Measurements from ENCODE around the gene CCL1. TPM values are rescaled to one million over a fixed set of nuclear protein-coding genes. Genes with fewer than 3 reads are reported as not detected.

CCL1 gene
- total and polyA plus RNA-seq, 9 of the 15 experiments (the other 6 are each of a cell fraction or from before 2014, with no cell fraction given), result 0.45 TPM; not detected in 8

GRCh38 chr17:34347063-34347462 lies 16.0 kb downstream of the CCL1 start (continued):
- no peak for TF ChIP-seq DACH1 (IDR thresholded peaks at IDR 0.05; ENCODE audit: partially characterized antibody)
- no peak for TF ChIP-seq SRSF3 (IDR thresholded peaks at IDR 0.05; ENCODE audit: insufficient read depth, low read length)
- TF ChIP-seq TRIM28 (IDR thresholded peaks at IDR 0.05), result no peak
- no peak for TF ChIP-seq DIDO1 (tag; IDR thresholded peaks at IDR 0.05; ENCODE audit: low read depth)
- TF ChIP-seq PHF8 (IDR thresholded peaks at IDR 0.05; ENCODE audit: borderline replicate concordance, low read length), result no peak
- TF ChIP-seq ZNF512 (tag; IDR thresholded peaks at IDR 0.05), result no peak
- peak; percentile 46; the same call in 1 of the 2 replicates for TF ChIP-seq LEF1 (IDR thresholded peaks at IDR 0.05)
- TF ChIP-seq, protein P1, sequence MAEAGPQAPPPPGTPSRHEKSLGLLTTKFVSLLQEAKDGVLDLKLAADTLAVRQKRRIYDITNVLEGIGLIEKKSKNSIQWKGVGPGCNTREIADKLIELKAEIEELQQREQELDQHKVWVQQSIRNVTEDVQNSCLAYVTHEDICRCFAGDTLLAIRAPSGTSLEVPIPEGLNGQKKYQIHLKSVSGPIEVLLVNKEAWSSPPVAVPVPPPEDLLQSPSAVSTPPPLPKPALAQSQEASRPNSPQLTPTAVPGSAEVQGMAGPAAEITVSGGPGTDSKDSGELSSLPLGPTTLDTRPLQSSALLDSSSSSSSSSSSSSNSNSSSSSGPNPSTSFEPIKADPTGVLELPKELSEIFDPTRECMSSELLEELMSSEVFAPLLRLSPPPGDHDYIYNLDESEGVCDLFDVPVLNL (CRISPR knock-in tag; IDR thresholded peaks at IDR 0.05; ENCODE audit: low read depth), result no peak
- TF ChIP-seq, protein P2, sequence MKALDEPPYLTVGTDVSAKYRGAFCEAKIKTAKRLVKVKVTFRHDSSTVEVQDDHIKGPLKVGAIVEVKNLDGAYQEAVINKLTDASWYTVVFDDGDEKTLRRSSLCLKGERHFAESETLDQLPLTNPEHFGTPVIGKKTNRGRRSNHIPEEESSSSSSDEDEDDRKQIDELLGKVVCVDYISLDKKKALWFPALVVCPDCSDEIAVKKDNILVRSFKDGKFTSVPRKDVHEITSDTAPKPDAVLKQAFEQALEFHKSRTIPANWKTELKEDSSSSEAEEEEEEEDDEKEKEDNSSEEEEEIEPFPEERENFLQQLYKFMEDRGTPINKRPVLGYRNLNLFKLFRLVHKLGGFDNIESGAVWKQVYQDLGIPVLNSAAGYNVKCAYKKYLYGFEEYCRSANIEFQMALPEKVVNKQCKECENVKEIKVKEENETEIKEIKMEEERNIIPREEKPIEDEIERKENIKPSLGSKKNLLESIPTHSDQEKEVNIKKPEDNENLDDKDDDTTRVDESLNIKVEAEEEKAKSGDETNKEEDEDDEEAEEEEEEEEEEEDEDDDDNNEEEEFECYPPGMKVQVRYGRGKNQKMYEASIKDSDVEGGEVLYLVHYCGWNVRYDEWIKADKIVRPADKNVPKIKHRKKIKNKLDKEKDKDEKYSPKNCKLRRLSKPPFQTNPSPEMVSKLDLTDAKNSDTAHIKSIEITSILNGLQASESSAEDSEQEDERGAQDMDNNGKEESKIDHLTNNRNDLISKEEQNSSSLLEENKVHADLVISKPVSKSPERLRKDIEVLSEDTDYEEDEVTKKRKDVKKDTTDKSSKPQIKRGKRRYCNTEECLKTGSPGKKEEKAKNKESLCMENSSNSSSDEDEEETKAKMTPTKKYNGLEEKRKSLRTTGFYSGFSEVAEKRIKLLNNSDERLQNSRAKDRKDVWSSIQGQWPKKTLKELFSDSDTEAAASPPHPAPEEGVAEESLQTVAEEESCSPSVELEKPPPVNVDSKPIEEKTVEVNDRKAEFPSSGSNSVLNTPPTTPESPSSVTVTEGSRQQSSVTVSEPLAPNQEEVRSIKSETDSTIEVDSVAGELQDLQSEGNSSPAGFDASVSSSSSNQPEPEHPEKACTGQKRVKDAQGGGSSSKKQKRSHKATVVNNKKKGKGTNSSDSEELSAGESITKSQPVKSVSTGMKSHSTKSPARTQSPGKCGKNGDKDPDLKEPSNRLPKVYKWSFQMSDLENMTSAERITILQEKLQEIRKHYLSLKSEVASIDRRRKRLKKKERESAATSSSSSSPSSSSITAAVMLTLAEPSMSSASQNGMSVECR (CRISPR knock-in tag; IDR thresholded peaks at IDR 0.05), result no peak
- TF ChIP-seq FOXJ2 (tag; IDR thresholded peaks at IDR 0.05), result peak; percentile 45; the same call in 1 of the 2 replicates
- TF ChIP-seq ETS2 (tag; IDR thresholded peaks at IDR 0.05; ENCODE audit: borderline replicate concordance, poor library complexity, severe bottlenecking), result no peak
- no peak for TF ChIP-seq ZNF778 (CRISPR knock-in tag; IDR thresholded peaks at IDR 0.05)
- no peak for TF ChIP-seq TAF1 (IDR thresholded peaks at IDR 0.05; ENCODE audit: control insufficient read depth, extremely low read depth, insufficient read depth, low read length, severe bottlenecking)
- peak; percentile 82 to 94 for TF ChIP-seq TRIM24 (IDR thresholded peaks at IDR 0.05)
- TF ChIP-seq FOXA1 (IDR thresholded peaks at IDR 0.05; ENCODE audit: borderline replicate concordance), result no peak
- no peak for TF ChIP-seq HOXB6 (CRISPR knock-in tag; IDR thresholded peaks at IDR 0.05; ENCODE audit: borderline replicate concordance)
- TF ChIP-seq SMARCA4 (IDR thresholded peaks at IDR 0.05), result peak; percentile 55; the same call in 1 of the 2 replicates
- no peak for TF ChIP-seq XRCC5 (IDR thresholded peaks at IDR 0.05; ENCODE audit: low read depth, low read length)
- no peak for TF ChIP-seq RBM34 (IDR thresholded peaks at IDR 0.05; ENCODE audit: borderline replicate concordance, insufficient read depth, low read length)
- TF ChIP-seq U2AF2 (optimal IDR thresholded peaks at IDR 0.05; ENCODE audit: low read depth, low read length), result no peak
- no peak for TF ChIP-seq NFATC3 (IDR thresholded peaks at IDR 0.05)
- TF ChIP-seq STAG1 (CRISPR knock-in tag; IDR thresholded peaks at IDR 0.05; ENCODE audit: borderline replicate concordance), result no peak
- no peak for TF ChIP-seq ZNF146 (CRISPR knock-in tag; IDR thresholded peaks at IDR 0.05; ENCODE audit: unreplicated experiment)
- TF ChIP-seq TBL1XR1 (IDR thresholded peaks at IDR 0.05; ENCODE audit: low read length in 2 of 2), result no peak
- no peak for TF ChIP-seq CHCHD3 (CRISPR knock-in tag; IDR thresholded peaks at IDR 0.05)

All from K562 (cell line).